Esophagus muscularis mucosa (tissue), 4 donors: Measurements from ENCODE around the gene CEP350. TPM values are rescaled to one million over a fixed set of nuclear protein-coding genes. Genes with fewer than 3 reads are reported as not detected.

ENCODE experiments used
- DNase-seq: peaks from one replicate; pipeline ENCODE4 v3.0.0-alpha.2; 2017; ENCODE audit errors: extremely low spot score
- H3K27ac ChIP-seq, 4 donors: fragments of 200-600 bp; sonication (generic); replicated peaks in 1 of 4; 1 replicate in 3 of 4; 2 replicates in 1 of 4; pipeline ENCODE4 v1.5.1; 2016 to 2019; ENCODE audit warnings: mild to moderate bottlenecking in 1 of 4
- H3K27me3 ChIP-seq, 4 donors: fragments of 200-600 bp; sonication (generic); one replicate each; pipeline versions ENCODE4 v1.5.1 to v1.6.0; 2016 to 2019
- H3K36me3 ChIP-seq, 4 donors: fragments of 200-600 bp; sonication (generic); one replicate each; pipeline ENCODE4 v1.5.1; 2016 to 2019
- H3K4me1 ChIP-seq, 4 donors: fragments of 200-600 bp; sonication (generic); one replicate each; pipeline ENCODE4 v1.5.1; 2016 to 2019
- H3K4me3 ChIP-seq, 4 donors: fragments of 200-600 bp; sonication (generic); 1 replicate in 2 of 4; 2 replicates in 2 of 4; pipeline ENCODE4 v1.5.1; 2016 to 2019; ENCODE audit warnings: mild to moderate bottlenecking in 4 of 4, moderate library complexity in 1 of 4
- H3K9me3 ChIP-seq, 4 donors: fragments of 200-600 bp; sonication (generic); 1 replicate in 3 of 4; 2 replicates in 1 of 4; pipeline ENCODE4 v1.5.1; 2016 to 2019
- CTCF ChIP-seq, 3 experiments: fragments of 200-600 bp in 2 of 3; fragments of 450-650 bp in 1 of 3; sonication (generic) in 2 of 3; IDR thresholded peaks; one replicate each; pipeline ENCODE4 v1.5.1; 2017 to 2019; ENCODE audit warnings: antibody characterized with exemption in 3 of 3, mild to moderate bottlenecking in 2 of 3, moderate library complexity in 1 of 3
- EP300 ChIP-seq: sonication (generic); formaldehyde crosslinking; IDR thresholded peaks from one replicate; pipeline ENCODE4 v1.6.1; 2017; ENCODE audit warnings: antibody characterized with exemption
- POLR2A ChIP-seq: fragments of 450-650 bp; IDR thresholded peaks from one replicate; pipeline ENCODE4 v1.6.1; 2017; ENCODE audit warnings: antibody characterized with exemption, moderate library complexity, mild to moderate bottlenecking, low read depth
- POLR2AphosphoS5 ChIP-seq, 2 donors: sonication (generic); formaldehyde crosslinking; IDR thresholded peaks; one replicate each; pipeline ENCODE4 v1.6.1; 2017; ENCODE audit warnings: antibody characterized with exemption in 2 of 2
- WGBS: methylation state at CpG from one replicate; pipeline ENCODE4 v1.1.5; 2018; 5-methylcytosine and 5-hydroxymethylcytosine counted together
- intact Hi-C: fragments of 100-400 bp; cut with DNase I; formaldehyde crosslinking; loops from one replicate; pipeline ENCODE4 v1.15.1; 2023
- total RNA-seq, 4 donors: library from RNA; depleted of rRNA; stranded (reverse); fragments of >200 nt; gene quantifications; one replicate each; pipeline versions ENCODE4 v1.1.0 to v1.2.1, GENCODE V29; 2016

Gene CEP350
- 10 to 100 TPM; 61.0 to 80.6 (median 65.1) TPM for total RNA-seq

- Histone ChIP-seq H3K36me3 (no peaks in the 10 kb centered on the region), H3K27ac (peak within 1 kb of the TSS; percentile 95 to 98 (median 96)), H3K4me3 (peak within 1 kb of the TSS; percentile 88 to 99 (median 94)), H3K9me3 (no peaks in the 10 kb centered on the region), H3K27me3 (no peaks in the 10 kb centered on the region), H3K4me1 (peaks cover 29 to 41% (median 34%) of the 10 kb centered on the region in 4 donors)
- intact Hi-C loops, result loop anchor here (5.0 to 10.0 kb wide), 3 partner anchors 72 to 220 kb away; partner anchors contain the start of gene TOR1AIP1
- DNase-seq, result peak; percentile 99
- TF ChIP-seq CTCF (IDR thresholded peaks at IDR 0.05) (no peak), POLR2AphosphoS5 (IDR thresholded peaks at IDR 0.05) (peak; percentile 95 to 97)
- 0% methylated on average over 26 of the region's 72 CpGs for WGBS
Measured at GRCh38 chr1:179954493-179955286, at the start of gene CEP350. Gene CEP350, plus strand, starts transcription at chr1:179954810. Its CDS starts 31,372 bp downstream, at chr1:179986182.

GRCh38 chr1:179910934-179911333, 43.7 kb upstream of the CEP350 start:
- 54% methylated on average over 1 of the region's 1 CpG for WGBS
- no peak overlapping the region for H3K4me3 ChIP-seq
- H3K27me3 ChIP-seq, result no peaks in the 10 kb centered on the region
- H3K4me1 ChIP-seq, result no peaks in the 10 kb centered on the region
- intact Hi-C loops, result no loop called here
- no peak overlapping the region for H3K27ac ChIP-seq
- TF ChIP-seq POLR2A (no peak), CTCF (IDR thresholded peaks at IDR 0.05) (no peak), POLR2AphosphoS5 (IDR thresholded peaks at IDR 0.05) (no peak)
- no peak for DNase-seq
- peaks cover 43 to 89% (median 67%) of the 10 kb centered on the region in 4 donors for H3K36me3 ChIP-seq
- no peaks in the 10 kb centered on the region for H3K9me3 ChIP-seq

GRCh38 chr1:179911812-179912211, 42.8 kb upstream of the CEP350 start:
- intact Hi-C loops, result no loop called here
- WGBS, result 100% methylated on average over 3 of the region's 3 CpGs

GRCh38 chr1:179917601-179918429, 36.8 kb upstream of the CEP350 start:
- H3K27me3 ChIP-seq, result no peaks in the 10 kb centered on the region
- H3K36me3 ChIP-seq, result peaks cover 32 to 91% (median 65%) of the 10 kb centered on the region in 4 donors
- no peak for DNase-seq
- H3K4me3 ChIP-seq, result no peak overlapping the region
- no peaks in the 10 kb centered on the region for H3K9me3 ChIP-seq
- H3K27ac ChIP-seq, result no peak overlapping the region
- TF ChIP-seq POLR2A, result no peak
- TF ChIP-seq EP300, result no peak
- no peak for TF ChIP-seq CTCF (IDR thresholded peaks at IDR 0.05)
- H3K4me1 ChIP-seq, result no peaks in the 10 kb centered on the region
- WGBS, result 87% methylated on average over 10 of the region's 10 CpGs
- intact Hi-C loops, result no loop called here

More at GRCh38 chr1:179911812-179912211, 42.8 kb upstream of the CEP350 start:
- Histone ChIP-seq H3K4me1 (no peaks in the 10 kb centered on the region), H3K36me3 (peaks cover 44 to 89% (median 69%) of the 10 kb centered on the region in 4 donors), H3K27ac (no peak overlapping the region), H3K9me3 (no peaks in the 10 kb centered on the region), H3K4me3 (no peak overlapping the region), H3K27me3 (no peaks in the 10 kb centered on the region)
- TF ChIP-seq POLR2AphosphoS5 (IDR thresholded peaks at IDR 0.05), result no peak
- no peak for TF ChIP-seq EP300
- DNase-seq, result no peak

- Histone ChIP-seq H3K9me3 (no peaks in the 10 kb centered on the region), H3K27me3 (no peaks in the 10 kb centered on the region), H3K27ac (no peak overlapping the region), H3K36me3 (peaks cover 19 to 55% (median 33%) of the 10 kb centered on the region in 4 donors), H3K4me3 (no peak overlapping the region), H3K4me1 (no peaks in the 10 kb centered on the region)
- 84% methylated on average over 1 of the region's 1 CpG for WGBS
- intact Hi-C loops, result no loop called here
- TF ChIP-seq EP300 (no peak), POLR2AphosphoS5 (IDR thresholded peaks at IDR 0.05) (no peak), CTCF (IDR thresholded peaks at IDR 0.05) (no peak), POLR2A (no peak)
- DNase-seq, result no peak
Measured at GRCh38 chr1:179921472-179921871, 33.1 kb upstream of the CEP350 start.
